ENCODE results near the gene CHRNA5.

CHRNA5 gene

GRCh38 chr15:78629031-78629715 is 63.9 kb downstream of the CHRNA5 start:
- POLR2A ChIA-PET: interaction anchor here (1.2 kb wide), 1 partner anchor 330 kb away, joined by 3 read pairs; the partner anchor contains the start of gene SKIC8
- TF ChIP-seq PKNOX1 (IDR thresholded peaks at IDR 0.05) (no peak), FOXK2 (IDR thresholded peaks at IDR 0.05) (no peak), ELF4 (IDR thresholded peaks at IDR 0.05) (no peak), BHLHE40 (IDR thresholded peaks at IDR 0.05; ENCODE audit: borderline replicate concordance) (no peak), NFRKB (IDR thresholded peaks at IDR 0.05) (no peak), LEF1 (IDR thresholded peaks at IDR 0.05; ENCODE audit: borderline replicate concordance) (no peak), HDGF (IDR thresholded peaks at IDR 0.05; ENCODE audit: borderline replicate concordance) (no peak), ZNF384 (IDR thresholded peaks at IDR 0.05) (no peak), SUZ12 (IDR thresholded peaks at IDR 0.05) (no peak), FOXM1 (IDR thresholded peaks at IDR 0.05; ENCODE audit: borderline replicate concordance) (no peak), FOXA1 (IDR thresholded peaks at IDR 0.05) (no peak), SP1 (IDR thresholded peaks at IDR 0.05) (no peak), TARDBP (IDR thresholded peaks at IDR 0.05) (no peak)
- DNase-seq (ENCODE audit: extremely low spot score): no peak
- CTCF ChIA-PET: interaction anchor here (1.0 to 1.4 kb wide), 2 partner anchors 8 to 10 kb away, joined by 3 to 4 read pairs; no protein-coding TSS in a partner anchor

- no peak for DNase-seq (ENCODE audit: extremely low spot score)
- POLR2A ChIA-PET: no interaction called here
- no peak for TF ChIP-seq NFRKB (IDR thresholded peaks at IDR 0.05)
- TF ChIP-seq PKNOX1 (IDR thresholded peaks at IDR 0.05): no peak
- no peak for TF ChIP-seq BHLHE40 (IDR thresholded peaks at IDR 0.05; ENCODE audit: borderline replicate concordance)
- no peak for TF ChIP-seq L3MBTL2 (conservative IDR thresholded peaks at IDR 0.05)
- TF ChIP-seq SUZ12 (IDR thresholded peaks at IDR 0.05): no peak
- TF ChIP-seq HDGF (IDR thresholded peaks at IDR 0.05; ENCODE audit: borderline replicate concordance): no peak
- TF ChIP-seq ELF4 (IDR thresholded peaks at IDR 0.05): no peak
- no peak for TF ChIP-seq ARNT (IDR thresholded peaks at IDR 0.05)
- TF ChIP-seq LEF1 (IDR thresholded peaks at IDR 0.05; ENCODE audit: borderline replicate concordance): no peak
- no peak for TF ChIP-seq FOXK2 (IDR thresholded peaks at IDR 0.05)
- TF ChIP-seq ZNF384 (IDR thresholded peaks at IDR 0.05): no peak
- TF ChIP-seq CTBP1 (IDR thresholded peaks at IDR 0.05; ENCODE audit: borderline replicate concordance): no peak
- TF ChIP-seq FOXM1 (IDR thresholded peaks at IDR 0.05; ENCODE audit: borderline replicate concordance): no peak
- TF ChIP-seq SP1 (IDR thresholded peaks at IDR 0.05): no peak
- no peak for TF ChIP-seq FOXA1 (IDR thresholded peaks at IDR 0.05)
- no peak for TF ChIP-seq TARDBP (IDR thresholded peaks at IDR 0.05)
- CTCF ChIA-PET: no interaction called here
Measured at GRCh38 chr15:78629716-78630065, 64.4 kb downstream of the CHRNA5 start.

- ChIA-PET POLR2A (no interaction called here), CTCF (interaction anchor here (0.9 kb wide), 1 partner anchor 9 kb away, joined by 3 read pairs; no protein-coding TSS in a partner anchor)
- DNase-seq (ENCODE audit: extremely low spot score): no peak
- TF ChIP-seq CTBP1 (IDR thresholded peaks at IDR 0.05; ENCODE audit: borderline replicate concordance) (no peak), PKNOX1 (IDR thresholded peaks at IDR 0.05) (no peak), SUZ12 (IDR thresholded peaks at IDR 0.05) (no peak), TARDBP (IDR thresholded peaks at IDR 0.05) (no peak), HDGF (IDR thresholded peaks at IDR 0.05; ENCODE audit: borderline replicate concordance) (no peak), FOXK2 (IDR thresholded peaks at IDR 0.05) (no peak), FOXA1 (IDR thresholded peaks at IDR 0.05) (no peak), NFRKB (IDR thresholded peaks at IDR 0.05) (no peak), BHLHE40 (IDR thresholded peaks at IDR 0.05; ENCODE audit: borderline replicate concordance) (no peak), ELF4 (IDR thresholded peaks at IDR 0.05) (no peak)
Measured at GRCh38 chr15:78630886-78631633, 65.7 kb downstream of the CHRNA5 start.

GRCh38 chr15:78633348-78633747 is 68.0 kb downstream of the CHRNA5 start:
- ChIA-PET POLR2A (interaction anchor here (0.8 kb wide), 1 partner anchor 68 kb away, joined by 3 read pairs; the partner anchor contains the start of gene CHRNA5), CTCF (no interaction called here)
- DNase-seq (ENCODE audit: extremely low spot score): no peak

More at GRCh38 chr15:78633348-78633747, 68.0 kb downstream of the CHRNA5 start:
- TF ChIP-seq PKNOX1 (IDR thresholded peaks at IDR 0.05) (no peak), BHLHE40 (IDR thresholded peaks at IDR 0.05; ENCODE audit: borderline replicate concordance) (no peak), L3MBTL2 (conservative IDR thresholded peaks at IDR 0.05) (no peak), FOXA1 (IDR thresholded peaks at IDR 0.05) (no peak), ELF4 (IDR thresholded peaks at IDR 0.05) (no peak), FOXM1 (IDR thresholded peaks at IDR 0.05; ENCODE audit: borderline replicate concordance) (no peak), TARDBP (IDR thresholded peaks at IDR 0.05) (no peak), CTBP1 (IDR thresholded peaks at IDR 0.05; ENCODE audit: borderline replicate concordance) (no peak), FOXK2 (IDR thresholded peaks at IDR 0.05) (no peak), SP1 (IDR thresholded peaks at IDR 0.05) (no peak), ZNF384 (IDR thresholded peaks at IDR 0.05) (no peak), LEF1 (IDR thresholded peaks at IDR 0.05; ENCODE audit: borderline replicate concordance) (no peak), NFRKB (IDR thresholded peaks at IDR 0.05) (no peak), SUZ12 (IDR thresholded peaks at IDR 0.05) (no peak), ARNT (IDR thresholded peaks at IDR 0.05) (no peak), HDGF (IDR thresholded peaks at IDR 0.05; ENCODE audit: borderline replicate concordance) (no peak)
